NCI-H2029 (cell line): ENCODE results near the gene SREK1IP1.
"Not testable (repeated sequence)": the region's sequence is repeated elsewhere in the genome, so short reads cannot be mapped to it uniquely, and the experiment has no call there.

ENCODE experiments used
- DNase-seq: peaks from one replicate; lab custom pipeline; 2025; lab: John Stamatoyannopoulos, UW

Gene SREK1IP1

DNA sequence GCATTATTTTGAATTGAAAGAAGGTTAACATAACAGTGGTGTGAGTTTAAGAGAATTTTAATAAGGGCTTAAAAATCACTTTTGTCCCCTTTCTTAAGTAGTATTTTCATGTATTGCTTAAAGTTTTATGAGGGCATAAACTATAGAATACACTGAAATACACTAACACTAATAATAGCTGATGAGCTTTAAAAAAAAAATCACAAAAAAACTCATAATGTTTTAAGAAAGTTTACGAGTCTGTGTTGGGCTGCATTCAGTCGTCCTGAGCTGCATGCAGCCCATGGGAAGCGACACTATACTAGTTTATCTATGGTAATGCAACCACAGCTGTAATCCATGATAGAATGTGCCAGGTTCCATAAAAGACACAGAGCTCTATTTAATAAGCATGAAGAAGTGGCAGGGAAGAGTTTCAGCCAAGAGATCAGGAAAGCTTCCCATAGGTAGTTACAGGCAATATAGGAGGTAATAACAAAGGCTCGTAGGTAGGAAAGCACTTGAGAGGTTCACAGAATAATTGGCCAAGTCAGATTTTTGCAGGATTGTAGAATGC lies 4.5 kb downstream of the SREK1IP1 start:
- DNase-seq, result no peak

DNA sequence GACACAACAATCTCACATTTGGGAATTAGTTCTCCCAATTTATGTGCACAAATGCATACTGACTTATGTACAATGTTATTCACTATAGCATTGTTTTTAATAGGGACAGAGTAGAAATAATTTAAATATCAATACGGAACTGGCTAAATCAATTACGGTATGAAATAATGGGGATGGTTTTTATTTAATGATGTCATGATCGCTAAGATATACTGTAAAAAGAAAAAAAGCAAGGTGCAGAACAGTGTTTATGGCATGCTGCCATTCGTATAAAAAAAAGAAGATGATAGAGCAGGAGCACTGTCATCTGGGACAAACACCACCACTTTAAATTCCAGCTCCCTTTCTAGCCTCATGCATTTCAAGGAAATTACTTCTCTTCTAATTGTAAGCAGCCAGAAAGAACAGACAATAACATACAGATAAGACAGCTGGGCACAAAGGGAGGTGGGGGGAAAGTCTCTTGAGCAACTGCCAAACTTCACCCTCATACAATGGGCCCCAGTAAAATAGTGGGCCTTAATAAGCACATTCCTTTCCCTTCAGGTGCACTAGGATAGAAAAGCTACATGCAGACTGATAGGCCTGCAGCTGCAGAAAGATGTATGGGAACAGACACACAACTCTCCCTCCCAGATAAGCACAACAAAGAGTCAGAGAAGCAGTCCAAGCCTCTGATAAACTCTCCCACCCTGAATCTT lies 8.4 kb downstream of the SREK1IP1 start:
- no peak for DNase-seq

DNA sequence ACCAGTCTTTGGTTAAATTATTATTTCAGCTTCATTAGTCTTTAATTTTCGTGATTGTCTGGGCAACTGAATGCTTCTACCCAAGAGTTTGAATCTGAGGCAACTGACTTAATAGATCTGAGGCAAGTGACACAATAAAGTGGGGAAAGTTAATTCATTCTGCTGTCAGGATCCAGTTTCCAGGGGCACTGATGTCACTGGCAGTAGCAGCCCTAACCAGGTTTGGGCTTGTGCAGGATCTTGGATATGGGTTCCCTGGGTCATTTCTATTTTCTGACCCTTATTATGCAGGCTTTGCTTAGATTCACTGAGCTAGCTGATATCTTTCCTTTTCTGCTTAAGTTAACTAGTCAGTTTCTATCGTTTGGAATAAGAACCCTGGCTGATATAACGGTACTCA lies 9.6 kb downstream of the SREK1IP1 start:
- DNase-seq, result no peak

DNA sequence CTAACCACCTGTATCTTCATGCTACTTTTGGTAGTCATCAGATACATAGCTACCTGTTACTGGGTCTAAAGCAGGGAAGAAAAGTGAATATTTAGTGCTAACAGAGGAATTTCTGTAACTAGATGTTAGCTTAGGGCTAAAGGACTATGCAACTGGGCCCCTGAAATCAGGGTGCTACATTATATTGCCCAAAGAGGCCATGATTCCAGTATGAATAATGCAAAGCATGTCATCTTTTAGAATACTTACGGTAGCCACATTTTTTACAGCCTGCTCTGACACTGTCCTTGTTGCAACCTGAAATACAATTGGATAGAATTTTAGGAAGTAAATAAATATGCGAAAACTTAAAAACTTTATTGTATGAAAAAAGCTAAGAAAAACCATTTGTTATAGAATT lies 14.4 kb downstream of the SREK1IP1 start:
- DNase-seq, result no peak

DNA sequence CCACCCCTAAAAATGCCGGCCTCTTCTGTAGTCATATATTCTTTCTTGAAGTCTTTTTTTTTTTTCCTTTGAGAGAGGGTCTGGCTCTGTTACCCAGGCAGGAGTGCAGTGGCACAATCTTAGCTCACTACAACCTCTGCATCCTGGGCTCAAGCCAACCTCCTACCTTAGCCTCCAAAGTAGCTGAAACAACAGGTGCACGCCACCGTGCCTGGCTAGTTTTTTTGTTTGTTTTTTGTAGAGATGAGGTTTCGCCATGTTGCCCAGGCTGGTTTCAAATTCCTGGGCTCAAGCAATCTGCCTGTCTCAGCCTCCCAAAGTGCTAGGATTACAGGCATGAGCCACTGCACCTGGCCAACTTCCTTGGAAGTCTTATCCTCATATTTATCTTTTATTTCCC lies 19.1 kb downstream of the SREK1IP1 start:
- peak; percentile 3 for DNase-seq

DNA sequence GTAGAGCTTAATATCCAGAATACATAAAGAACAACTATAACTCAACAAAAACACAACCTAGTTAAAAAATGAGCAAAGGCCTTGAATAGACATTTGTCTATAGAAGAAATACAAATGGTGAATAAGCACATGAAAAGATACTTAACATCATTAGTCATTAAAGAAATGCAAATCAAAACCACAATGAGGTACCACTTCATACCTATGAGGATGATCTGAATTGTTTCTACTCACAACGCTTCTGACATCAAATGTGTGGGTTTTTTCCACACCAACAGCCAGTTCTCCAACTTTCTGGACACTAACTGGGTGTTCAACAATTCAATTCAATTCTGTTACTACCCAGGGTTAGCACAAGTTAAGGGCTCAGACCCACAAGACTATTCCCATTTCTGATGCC lies 22.0 kb downstream of the SREK1IP1 start:
- DNase-seq, result no peak

DNA sequence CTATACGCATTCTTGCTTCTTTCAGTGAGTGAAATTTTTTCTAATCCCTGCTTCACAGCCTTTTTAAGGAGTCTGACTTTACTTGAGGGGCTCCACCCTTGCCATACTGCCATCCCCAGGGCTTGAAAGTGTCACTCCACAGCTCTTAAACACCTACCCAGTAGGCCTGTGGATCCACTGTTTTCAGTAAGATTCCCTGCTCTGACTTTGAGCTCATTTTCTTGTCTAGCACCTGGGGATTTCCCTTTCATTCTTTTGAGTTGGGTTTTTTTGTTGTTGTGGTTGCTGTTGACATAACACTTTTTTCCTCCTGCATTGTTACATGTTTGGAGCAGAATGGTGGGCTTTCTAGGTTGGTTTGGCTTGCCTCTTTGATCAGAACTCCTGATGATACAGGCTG lies 23.6 kb downstream of the SREK1IP1 start:
- DNase-seq, result no peak

DNA sequence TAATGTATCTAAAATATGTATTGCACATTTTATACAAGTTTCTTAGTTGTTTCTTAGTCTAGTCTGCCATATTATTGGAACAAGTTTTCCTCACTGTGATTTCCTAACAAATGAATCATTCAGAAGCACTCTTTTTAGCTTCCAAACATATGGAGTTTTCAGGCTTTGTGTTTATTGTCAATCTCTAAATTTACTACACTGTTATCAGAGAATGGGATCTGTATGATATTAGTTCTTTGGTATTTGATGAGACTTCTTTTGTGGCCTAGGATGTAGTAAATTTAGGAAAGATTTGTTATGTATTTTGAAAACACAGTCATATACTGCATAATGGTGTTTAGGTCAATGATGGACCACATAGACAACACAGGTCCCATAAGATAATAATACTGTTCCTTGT lies 25.7 kb downstream of the SREK1IP1 start:
- DNase-seq, result no peak

DNA sequence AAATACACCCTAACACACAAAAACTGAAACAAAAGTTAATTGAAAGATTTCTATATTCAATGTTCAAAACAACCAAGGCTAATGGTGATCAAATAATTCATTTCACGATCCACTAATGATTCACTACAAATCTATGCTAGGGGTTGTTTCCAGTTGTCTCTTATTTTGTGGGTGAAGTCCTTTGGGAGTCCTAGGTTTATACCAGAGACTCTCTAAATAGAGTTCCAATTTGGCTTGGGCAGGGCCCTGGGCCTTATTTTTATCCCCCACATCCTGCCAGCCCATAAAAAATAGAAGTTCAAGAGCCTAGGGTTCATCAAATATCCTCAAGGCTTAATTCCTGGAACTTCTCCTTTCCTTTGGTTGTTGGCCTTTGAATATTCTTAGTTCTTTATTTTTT lies 26.1 kb downstream of the SREK1IP1 start:
- DNase-seq, result no peak

DNA sequence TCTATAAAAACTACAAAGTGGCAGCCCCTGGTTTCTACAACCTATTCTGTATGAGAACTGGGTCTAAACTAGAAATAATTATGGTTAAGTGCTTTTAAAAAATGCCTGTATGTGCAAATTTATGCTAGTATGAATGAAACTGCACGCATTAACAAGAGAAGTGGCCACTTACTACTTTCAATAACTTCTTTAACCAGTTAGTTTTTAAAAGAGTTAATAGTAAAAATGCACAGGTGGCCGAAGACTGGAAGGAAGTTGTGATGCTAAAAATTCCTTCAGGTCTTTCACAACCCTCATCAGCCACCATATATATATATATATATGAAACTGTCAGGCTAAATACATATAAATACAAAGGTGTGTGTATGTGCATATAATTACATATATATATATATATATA lies 41.3 kb downstream of the SREK1IP1 start:
- no peak for DNase-seq

DNA sequence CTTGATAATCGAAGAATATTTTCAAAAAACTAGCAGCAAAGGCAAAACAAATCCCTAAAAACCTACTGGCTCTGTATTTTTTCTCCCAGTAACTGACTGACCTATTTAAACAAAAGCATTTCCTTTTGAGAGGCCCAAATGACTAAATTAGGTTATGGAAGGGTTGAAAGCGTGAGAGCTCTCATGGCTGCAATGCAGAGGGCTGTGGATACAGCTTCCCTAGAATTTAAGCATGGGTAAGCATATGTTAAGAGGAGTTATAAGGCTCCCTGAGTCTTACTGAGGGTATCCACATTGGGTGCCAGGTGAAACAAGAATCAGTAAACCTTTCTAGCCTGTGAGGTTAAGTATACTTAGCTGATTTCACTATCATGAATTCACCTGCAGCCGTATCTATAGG lies 45.9 kb downstream of the SREK1IP1 start:
- no peak for DNase-seq

DNA sequence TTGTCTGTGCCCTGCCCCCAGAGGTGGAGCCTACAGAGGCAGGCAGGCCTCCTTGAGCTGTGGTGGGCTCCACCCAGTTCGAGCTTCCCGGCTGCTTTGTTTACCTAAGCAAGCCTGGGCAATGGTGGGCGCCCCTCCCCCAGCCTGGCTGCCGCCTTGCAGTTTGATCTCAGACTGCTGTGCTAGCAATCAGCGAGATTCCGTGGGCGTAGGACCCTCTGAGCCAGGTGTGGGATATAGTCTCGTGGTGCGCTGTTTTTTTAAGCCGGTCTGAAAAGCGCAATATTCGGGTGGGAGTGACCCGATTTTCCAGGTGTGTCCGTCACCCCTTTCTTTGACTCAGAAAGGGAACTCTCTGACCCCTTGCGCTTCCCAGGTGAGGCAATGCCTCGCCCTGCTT lies 54.0 kb downstream of the SREK1IP1 start:
- not testable (repeated sequence) for DNase-seq

DNA sequence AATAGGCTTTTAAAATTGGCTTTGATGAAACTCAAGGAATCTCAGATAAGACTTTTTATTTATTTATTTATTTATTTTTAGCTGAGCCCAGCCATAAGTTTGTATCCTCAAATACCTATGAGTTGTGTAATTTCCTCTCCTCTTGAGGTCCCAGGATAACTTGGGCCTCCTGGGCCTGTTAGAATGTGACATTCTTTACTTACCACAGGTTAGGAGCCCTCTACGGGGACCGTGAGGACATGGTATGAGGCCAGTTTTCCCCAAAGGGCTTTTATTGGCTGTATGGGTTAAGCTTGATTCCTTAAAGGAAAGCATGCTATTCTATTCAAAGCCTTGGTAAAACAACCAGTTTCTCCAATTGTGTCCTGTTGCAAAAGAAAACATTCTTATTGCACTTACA lies 61.3 kb downstream of the SREK1IP1 start:
- no peak for DNase-seq

DNA sequence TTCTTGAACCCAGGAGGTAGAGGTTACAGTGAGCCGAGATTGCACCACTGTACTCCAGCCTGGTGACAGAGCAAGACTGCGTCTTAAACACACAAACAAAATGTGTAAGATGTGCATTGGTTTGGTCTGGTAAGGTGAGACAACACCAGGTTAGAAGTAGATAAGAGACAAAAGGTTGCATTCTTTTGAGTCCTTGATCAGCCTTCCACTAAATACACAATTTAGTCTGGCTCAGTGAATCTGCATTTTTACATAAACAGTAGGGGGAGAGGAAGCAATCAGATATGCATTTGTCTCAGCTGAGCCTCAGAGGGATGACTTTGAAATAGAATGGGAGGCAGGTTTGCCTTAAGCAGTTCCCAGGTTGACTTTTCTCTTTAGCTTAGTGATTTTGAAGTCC lies 62.4 kb downstream of the SREK1IP1 start:
- not testable (repeated sequence) for DNase-seq

DNA sequence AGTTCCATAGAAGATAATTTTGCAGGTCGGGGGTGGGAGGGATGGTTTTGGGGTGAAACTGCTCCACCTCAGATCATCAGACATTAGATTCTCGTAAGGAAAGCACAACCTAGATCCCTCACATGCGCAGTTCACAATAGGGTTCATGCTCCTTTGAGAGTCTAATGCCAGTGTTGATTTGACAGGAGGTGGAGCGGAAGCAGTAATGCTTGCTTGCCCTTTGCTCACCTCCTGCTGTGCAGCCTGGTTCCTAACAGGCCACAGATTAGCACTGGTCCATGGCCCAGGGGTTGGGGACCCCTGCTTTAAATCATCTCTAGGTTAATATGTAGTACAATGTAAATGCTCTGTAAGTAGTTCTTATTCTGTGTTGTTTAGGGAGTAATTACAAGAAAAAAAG lies 67.7 kb downstream of the SREK1IP1 start:
- no peak for DNase-seq

DNA sequence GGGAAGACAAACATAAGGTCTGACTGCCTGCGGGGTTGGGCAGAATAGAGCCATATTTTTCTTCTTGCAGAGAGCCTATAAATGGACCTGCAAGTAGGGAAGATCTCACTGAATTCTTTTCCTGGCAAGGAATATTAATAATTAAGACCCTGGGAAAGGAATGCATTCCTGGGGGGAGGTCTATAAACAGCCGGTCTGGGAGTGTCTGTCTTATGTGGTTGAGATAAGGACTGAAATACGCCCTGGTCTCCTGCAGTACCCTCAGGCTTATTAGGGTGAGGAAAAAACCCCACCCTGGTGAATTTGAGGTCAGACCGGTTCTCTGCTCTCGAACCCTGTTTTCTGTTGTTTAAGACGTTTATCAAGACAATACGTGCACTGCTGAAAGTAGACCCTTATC lies 72.1 kb downstream of the SREK1IP1 start:
- not testable (repeated sequence) for DNase-seq

DNA sequence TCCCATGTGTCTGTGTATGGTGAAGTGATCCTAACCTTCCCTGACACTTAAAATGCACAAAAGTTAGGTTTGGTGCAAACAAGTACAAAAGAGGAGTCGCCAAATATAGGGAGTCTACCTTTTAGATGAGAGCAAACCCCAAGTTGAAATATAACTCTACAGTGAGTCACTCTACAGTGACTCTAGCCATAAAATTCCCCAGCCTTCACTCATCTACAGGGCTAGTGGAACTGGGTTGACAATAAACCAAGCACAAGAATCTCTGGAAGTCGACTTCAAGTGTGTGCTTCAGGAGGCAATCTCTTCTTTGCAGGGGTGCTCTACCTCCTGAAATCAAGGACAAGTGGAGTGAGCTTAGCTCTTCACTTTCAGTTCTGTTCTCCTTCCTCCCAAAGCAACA lies 74.9 kb downstream of the SREK1IP1 start:
- DNase-seq, result no peak

DNA sequence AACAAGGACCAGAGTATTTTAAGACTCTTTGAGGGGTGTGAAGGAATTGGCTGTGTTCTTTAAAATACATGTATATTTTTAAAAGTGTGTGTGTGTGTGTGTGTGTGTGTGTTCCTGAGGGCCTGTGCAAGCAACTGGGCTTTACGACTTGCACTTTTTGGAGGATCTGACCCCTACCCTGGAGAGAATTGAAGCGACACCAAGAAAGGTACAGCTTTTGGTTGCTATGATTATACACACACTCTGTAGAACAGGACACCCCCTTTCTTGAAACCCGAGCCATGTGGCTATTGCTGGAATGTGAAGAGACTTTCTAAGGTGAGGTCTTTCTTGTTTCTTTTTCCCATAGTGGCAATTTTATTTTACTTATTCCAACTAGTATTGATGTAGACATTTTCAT lies 77.2 kb downstream of the SREK1IP1 start:
- no peak for DNase-seq

DNA sequence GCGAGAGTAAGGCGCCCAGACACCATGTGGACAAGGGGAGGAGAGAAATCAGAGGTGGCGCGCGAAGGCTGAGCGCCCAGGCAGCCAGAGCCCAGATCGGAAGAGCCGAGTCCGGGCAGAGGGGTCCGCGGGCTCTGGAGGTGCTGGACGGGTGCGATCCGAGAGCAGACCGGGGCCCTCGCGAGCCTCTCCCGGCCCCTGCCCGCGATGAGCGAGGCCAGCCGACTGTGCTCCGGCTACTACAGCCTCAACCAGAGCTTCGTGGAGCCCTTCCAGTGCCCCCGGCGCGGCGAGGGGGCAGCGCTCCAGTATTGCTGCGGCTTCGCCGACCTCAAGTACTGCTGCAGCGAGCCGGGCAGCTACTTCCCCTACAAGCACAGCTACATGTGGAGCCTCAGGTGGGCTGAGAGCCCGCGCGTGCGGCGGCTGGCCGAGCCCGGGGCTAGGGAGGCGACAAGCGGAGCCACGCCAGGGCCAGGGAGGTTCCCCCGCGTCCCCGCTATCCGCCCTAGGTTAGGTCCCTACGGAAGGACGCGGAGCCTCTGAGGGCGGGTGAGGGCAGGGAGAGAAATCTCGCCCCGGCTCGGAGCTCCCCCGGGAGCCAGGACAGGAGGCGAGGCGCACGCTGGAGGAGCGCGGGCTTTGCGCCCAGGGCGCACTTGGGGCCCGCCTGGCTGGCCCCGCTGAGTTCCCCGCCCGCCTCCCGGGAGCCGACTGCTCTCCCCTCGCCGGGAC lies 77.9 kb downstream of the SREK1IP1 start, which contains the start of gene SHISAL2B:
Gene SHISAL2B (plus strand): TSS at position 87 of the 735 bp plus-strand sequence. CDS start 121 bp downstream, at position 208.
- DNase-seq, result no peak

DNA sequence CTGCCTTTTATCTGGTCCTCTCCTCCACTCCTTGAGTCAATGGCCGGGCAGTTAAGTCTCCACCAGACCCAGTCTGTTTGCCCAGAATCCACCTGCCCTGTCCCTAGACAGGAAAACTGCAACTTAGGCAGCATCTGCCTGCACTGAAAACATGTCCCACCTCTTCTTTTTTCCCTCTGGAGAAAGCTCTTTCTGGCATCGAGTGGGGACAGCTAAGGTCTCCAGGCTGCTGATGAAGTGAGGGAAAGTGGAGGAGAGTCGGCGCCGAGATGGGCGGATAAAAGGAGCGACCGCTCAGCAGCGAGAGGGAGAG lies 78.4 kb downstream of the SREK1IP1 start:
- no peak for DNase-seq

DNA sequence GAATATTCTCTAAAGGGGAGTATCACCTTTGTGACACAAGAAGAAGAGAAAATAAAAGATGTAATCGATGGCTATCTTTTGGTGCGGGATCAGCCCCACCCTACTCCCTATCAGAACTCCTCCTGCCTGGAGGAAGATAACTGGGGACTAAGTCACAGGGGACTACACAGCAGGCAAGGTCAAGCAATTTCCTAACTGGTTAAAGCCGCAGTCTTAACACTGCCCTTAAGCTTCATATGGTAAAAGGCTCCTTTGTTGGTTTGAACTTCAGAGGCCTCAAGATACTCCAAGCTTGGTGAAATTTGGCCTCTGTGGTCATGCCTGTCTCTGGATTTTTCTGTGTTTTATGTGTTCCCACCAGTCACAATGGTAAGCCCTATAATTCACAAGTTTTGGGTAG lies 79.5 kb downstream of the SREK1IP1 start:
- DNase-seq, result no peak

DNA sequence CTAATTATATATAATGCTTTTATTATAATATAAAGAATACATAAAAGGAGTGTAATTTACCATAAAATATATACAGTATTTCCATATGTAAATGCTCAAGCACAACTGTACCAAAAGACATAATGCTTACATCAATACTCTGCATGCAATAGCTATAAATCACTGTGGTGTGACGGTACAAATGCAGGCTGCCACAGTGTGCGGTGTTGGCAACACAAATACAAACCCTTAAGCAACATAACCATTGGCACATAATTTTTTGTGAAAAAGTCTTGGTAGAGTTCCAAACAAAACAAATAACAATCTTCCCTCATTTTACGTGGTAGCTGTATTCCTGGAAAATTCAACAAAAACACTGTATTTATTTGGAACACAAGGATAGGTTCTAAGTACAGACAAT lies 80.1 kb downstream of the SREK1IP1 start:
- no peak for DNase-seq

DNA sequence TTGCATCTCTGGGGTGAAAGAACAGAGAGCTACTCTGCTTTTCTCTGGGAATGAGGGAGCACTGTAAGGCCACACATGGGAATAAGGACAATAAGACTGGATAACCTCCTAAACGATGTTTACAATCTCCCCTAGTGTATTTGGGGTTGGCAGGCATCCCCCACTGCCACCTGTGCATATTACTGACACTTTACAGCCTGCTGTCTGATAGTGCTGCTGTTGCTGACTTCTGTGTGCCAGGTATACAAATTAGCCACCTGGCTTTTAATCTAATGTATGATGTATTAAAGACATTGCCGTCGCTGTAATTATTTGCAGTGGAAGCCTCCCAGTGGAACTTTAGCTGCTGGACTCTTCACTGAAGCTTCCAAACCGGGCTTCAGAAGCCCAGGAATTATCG lies 82.6 kb downstream of the SREK1IP1 start:
- DNase-seq, result no peak

DNA sequence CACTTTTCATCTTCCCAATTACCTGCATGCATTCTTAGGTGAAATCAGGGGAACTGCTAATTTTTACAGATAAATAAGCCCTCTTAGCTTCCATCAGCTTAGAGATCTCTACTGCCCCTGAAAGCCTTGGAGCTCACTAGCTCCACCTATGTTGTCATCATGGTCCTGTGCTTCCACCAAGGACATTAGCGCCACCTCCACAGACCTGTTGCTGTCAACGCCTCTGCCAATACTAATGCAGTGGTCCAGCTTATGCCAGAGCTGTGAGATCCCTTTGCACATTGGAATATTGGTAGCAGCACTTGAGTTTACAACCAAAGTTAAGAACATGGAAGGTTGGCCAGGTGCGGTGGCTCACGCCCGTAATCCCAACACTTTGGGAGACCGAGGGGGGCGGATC lies 85.9 kb downstream of the SREK1IP1 start:
- DNase-seq, result no peak
